Mononuclear cell (primary cell): Measurements from ENCODE around the gene ARHGEF7. TPM values are rescaled to one million over a fixed set of nuclear protein-coding genes. Genes with fewer than 3 reads are reported as not detected.

Source experiments
- H3K27me3 ChIP-seq: 2 replicates; pipeline ENCODE4 v1.6.0; 2011; ENCODE audit warnings: low read length, control low read depth; ENCODE audit not compliant: insufficient read depth
- H3K4me1 ChIP-seq: 2 replicates; pipeline ENCODE4 v1.5.1; 2011; ENCODE audit warnings: mild to moderate bottlenecking, low read length, control low read depth; ENCODE audit not compliant: insufficient read depth
- H3K4me3 ChIP-seq: 2 replicates; pipeline ENCODE4 v1.5.1; 2011; ENCODE audit warnings: mild to moderate bottlenecking, low read length, moderate library complexity
- H3K9me3 ChIP-seq: 2 replicates; pipeline ENCODE4 v1.5.1; 2011; ENCODE audit warnings: low read depth, mild to moderate bottlenecking, control low read depth, low read length
- total RNA-seq: library from RNA; depleted of rRNA; stranded (reverse); fragments of >200 nt; gene quantifications from one replicate; pipeline ENCODE4 v1.2.3, GENCODE V29; 2012

Gene ARHGEF7
- total RNA-seq, 1 donor = 79.5 TPM

GRCh38 chr13:111318386-111318785 lies 203.3 kb downstream of the ARHGEF7 start:
- Histone ChIP-seq H3K27me3 (no peaks in the 10 kb centered on the region), H3K4me3 (no peak overlapping the region), H3K9me3 (no peaks in the 10 kb centered on the region), H3K4me1 (no peaks in the 10 kb centered on the region)

DNA sequence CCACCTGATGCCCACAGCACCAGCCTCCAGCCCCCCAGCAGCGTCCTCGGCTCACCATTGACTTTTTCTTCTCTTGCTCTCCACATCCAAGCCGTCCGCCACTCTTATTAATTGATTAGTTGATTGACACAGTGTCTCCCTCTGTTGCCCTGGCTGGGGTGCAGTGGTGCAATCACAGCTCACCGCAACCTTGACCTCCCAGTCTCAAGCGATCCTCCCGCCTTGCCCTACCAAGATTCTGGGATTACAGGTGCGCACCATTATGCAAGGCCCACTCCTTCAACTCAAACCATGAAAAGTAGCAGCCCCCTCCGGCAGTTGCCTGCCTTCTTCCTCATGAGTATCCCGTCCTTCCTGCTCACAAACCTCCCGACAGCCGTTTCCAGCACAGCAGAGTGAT lies 204.4 kb downstream of the ARHGEF7 start:
- no peaks in the 10 kb centered on the region for H3K9me3 ChIP-seq
- no peaks in the 10 kb centered on the region for H3K27me3 ChIP-seq
- no peaks in the 10 kb centered on the region for H3K4me1 ChIP-seq
- H3K4me3 ChIP-seq = no peak overlapping the region

DNA sequence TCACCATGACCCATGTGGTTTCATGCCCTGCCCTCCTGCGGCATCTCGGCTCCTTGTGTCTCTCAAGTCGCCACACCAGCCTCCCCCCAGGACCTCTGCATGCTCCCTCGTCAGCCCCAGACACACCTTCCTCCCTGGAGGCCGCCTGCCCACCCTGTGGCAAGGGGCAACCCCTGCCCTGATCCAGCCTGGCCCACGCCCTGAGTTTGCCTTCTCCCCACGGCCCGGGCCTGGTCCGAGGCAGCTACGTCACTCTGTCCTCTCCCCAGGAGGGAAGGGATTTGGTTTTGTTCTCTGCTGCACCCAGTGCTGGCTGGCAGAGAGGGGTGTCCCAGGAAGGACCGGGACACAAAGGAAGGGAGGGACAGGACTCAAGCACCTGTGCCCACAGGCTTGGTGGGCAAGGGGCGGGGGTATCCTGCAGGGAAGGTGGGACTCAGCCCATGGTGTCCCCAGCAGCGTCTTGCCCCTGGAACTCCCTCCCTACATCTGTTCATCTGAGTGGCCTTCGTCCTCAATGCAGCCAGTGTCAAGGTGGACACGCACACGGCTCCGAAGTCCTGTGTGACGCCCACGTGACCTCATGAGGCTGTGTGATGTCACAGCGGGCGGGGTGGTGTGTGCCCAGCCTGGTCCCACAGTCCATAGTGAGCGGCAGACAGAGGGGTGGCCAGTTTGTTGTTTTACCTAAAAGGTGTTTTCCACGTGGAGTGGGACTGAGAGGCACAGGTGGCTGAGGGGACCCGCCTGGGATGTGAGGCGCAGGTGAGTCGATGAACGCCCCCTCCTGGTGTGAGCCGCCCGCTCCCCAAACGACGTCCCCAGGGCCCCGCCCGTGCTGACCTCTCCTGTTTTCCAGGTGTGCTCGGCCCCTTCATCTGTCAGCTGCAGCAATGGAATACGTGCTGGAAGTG lies 205.1 kb downstream of the ARHGEF7 start, which contains the start of gene TEX29:
TEX29 (plus strand) TSS at position 645 of the 914 bp plus-strand sequence; CDS start at position 894, 249 bp downstream.
- no peaks in the 10 kb centered on the region for H3K9me3 ChIP-seq
- no peaks in the 10 kb centered on the region for H3K27me3 ChIP-seq
- H3K4me3 ChIP-seq = no peak within 1 kb of the TSS
- no peaks in the 10 kb centered on the region for H3K4me1 ChIP-seq

DNA sequence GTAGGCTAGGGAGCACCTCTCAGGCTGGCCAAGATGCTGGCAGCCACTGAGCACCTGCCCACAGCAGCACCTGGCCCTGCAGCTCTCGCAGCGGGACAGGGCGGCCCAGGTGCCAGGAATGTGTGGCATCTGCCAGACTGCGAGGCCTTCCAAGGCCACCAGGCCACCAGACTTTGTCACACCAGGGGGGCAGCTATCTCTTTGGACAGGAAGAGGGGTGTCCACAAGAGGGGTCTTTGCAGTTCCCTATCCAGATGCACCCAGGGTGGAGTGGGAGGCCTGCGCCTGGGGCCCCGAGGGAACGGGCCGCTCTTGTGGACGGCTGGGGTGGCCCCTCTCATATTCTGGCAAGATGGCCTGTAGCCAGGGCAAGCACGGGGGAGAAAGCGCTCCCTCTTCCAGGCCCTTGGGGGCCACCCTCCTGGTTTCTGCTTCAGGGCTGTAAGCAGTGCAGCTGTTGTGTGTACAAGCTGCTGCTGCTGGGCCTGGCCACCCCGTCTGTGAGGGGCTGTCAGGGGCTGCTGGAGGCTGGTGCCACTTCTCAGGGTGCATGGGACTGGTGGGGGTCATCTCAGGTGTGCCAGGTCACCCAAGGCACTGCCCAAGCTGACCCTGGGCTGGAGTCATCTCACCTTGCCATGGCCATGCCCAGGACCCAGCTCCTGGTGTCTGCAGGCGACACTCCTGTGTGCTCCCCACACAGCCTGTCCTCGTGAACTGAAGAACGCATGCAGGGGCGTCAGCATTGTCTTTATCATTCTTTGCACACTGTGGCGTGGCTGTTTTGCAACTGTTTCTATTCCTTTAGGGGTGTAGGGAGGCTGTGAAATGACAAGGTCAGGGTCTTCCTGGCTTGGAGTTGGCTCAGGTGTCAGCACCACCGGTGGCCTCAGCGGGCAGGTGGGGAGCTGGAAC lies 207.1 kb downstream of the ARHGEF7 start:
- H3K4me1 ChIP-seq = no peaks in the 10 kb centered on the region
- H3K27me3 ChIP-seq = no peaks in the 10 kb centered on the region
- no peak overlapping the region for H3K4me3 ChIP-seq
- no peaks in the 10 kb centered on the region for H3K9me3 ChIP-seq

DNA sequence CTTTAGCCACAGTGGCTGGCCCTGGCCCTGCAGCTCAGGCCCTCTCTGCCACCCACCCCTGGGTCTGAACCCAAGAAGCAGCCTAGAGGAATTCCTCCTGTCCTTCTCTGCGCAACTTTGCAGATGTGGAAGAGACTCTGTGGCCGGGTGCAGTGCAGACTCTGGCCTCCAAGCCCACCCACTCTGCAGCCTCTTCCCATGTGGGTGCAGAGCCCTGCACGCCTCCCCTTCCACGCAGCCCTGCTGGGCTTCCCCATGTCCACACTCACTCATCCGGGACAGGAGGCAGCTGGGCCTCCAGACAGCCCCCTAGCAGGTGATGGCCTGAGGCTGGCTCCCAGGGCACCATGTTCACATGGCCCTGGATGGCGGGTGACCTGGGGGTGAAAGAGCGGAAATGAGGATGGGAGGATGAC lies 207.8 kb downstream of the ARHGEF7 start:
- Histone ChIP-seq H3K4me1 (no peaks in the 10 kb centered on the region), H3K27me3 (no peaks in the 10 kb centered on the region), H3K4me3 (no peak overlapping the region), H3K9me3 (no peaks in the 10 kb centered on the region)

GRCh38 chr13:111323549-111323948 lies 208.4 kb downstream of the ARHGEF7 start:
- no peaks in the 10 kb centered on the region for H3K4me1 ChIP-seq
- H3K9me3 ChIP-seq = no peaks in the 10 kb centered on the region
- H3K4me3 ChIP-seq = no peak overlapping the region
- H3K27me3 ChIP-seq = no peaks in the 10 kb centered on the region

DNA sequence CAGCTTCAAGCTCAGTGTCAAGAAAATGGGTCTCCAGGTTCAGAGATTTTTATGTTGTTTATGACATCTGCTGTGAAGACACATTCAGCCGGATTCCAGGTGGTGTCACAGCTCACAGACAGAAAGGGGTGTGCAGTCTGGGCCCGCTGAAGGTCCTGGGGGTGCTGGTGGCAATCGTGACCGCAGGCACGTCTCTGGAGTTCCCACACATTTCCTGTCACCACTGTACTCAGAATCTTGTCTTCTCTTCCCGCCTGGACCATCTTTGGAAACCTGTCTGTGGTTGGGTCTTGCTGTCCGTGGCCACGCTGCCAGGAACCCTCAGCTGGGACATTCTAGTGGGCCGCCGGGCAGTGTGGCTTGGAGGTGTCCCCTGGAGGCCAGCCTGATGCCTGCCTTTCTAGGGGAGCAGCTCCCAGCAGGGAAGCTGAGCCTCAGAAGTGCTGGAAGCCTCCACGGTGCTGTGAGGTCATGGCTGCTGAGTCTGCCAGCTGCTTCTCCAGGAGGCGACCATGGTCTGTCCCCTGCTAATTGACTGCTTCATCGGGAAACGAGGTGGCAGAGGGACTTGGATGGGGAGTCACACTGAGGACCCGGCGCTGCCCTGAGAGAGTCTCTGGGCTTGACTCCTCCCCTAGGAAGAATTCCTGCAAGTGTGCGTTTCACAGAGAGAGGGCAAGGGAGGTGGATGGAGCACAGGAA lies 209.0 kb downstream of the ARHGEF7 start:
- H3K4me1 ChIP-seq = no peaks in the 10 kb centered on the region

GRCh38 chr13:111324736-111325135 lies 209.6 kb downstream of the ARHGEF7 start:
- Histone ChIP-seq H3K4me1 (no peaks in the 10 kb centered on the region), H3K4me3 (no peak overlapping the region), H3K27me3 (no peaks in the 10 kb centered on the region), H3K9me3 (no peaks in the 10 kb centered on the region)

More for the DNA sequence above, 209.0 kb downstream of the ARHGEF7 start:
- Histone ChIP-seq H3K27me3 (no peaks in the 10 kb centered on the region), H3K9me3 (no peaks in the 10 kb centered on the region), H3K4me3 (no peak overlapping the region)

GRCh38 chr13:111325146-111325890 lies 210.2 kb downstream of the ARHGEF7 start:
- no peak overlapping the region for H3K4me3 ChIP-seq
- H3K9me3 ChIP-seq = no peaks in the 10 kb centered on the region
- no peaks in the 10 kb centered on the region for H3K4me1 ChIP-seq
- no peaks in the 10 kb centered on the region for H3K27me3 ChIP-seq

DNA sequence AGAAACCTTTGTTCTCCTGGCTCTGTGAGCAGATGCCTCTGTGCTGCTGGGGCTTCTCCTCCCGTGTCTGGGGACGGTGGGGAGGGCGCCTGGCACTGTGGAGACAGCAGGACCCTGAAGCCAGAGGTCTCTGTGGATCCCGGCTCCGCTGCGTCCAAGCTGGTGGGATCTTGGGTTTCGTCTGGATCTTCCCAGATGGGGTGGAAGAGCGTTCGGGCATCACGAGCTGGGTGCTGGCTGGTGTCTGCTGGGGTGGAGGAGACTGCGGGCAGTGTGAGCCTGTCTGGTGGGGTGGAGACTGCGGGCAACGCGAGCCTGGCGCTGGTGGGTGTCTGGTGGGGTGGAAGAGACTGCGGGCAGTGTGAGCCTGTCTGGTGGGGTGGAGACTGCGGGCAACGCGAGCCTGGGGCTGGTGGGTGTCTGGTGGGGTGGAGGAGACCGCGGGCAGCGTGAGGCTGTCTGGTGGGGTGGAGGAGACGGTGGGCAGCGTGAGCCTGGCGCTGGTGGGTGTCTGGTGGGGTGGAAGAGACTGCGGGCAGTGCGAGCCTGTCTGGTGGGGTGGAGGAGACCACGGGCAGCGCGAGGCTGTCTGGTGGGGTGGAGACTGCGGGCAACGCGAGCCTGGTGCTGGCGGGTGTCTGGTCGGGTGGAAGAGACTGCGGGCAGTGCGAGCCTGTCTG lies 211.0 kb downstream of the ARHGEF7 start:
- Histone ChIP-seq H3K4me1 (no peaks in the 10 kb centered on the region), H3K4me3 (no peak overlapping the region), H3K9me3 (no peaks in the 10 kb centered on the region), H3K27me3 (no peaks in the 10 kb centered on the region)

- H3K27me3 ChIP-seq = no peaks in the 10 kb centered on the region
- H3K4me3 ChIP-seq = no peak overlapping the region
- no peaks in the 10 kb centered on the region for H3K4me1 ChIP-seq
- no peaks in the 10 kb centered on the region for H3K9me3 ChIP-seq
Measured at GRCh38 chr13:111326621-111326965, 211.5 kb downstream of the ARHGEF7 start.

DNA sequence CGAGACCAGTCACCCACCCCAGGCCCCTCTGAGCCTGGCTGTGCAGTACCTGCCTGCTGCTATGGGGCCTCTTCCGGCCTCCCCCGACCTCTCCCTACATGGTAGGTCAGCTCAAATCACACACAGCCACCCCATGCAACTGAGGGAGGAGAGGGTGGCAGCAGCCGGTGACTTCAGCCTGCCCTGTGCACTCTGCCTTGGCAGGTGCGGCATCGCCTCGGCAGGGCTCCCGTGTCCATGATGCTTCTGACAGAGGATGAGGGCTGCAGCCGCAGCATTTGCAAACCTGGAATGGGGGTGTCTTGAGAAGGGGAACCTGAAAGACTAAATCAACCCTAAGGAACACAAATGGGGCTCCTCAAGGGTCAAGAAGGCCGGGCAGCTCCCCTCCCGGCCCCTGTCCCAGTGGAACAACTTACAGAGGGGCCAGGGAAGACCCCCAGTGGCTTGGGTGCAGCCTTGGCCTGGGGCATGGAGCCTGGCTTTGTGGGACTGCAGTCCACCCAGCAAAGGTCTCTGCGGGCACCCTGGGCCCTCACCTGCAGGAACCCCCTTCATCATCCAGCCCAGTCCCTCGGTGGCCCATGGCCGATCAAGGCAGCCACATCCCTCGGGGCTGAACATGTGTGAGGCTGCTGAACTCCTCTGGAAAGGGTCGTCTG lies 212.0 kb downstream of the ARHGEF7 start:
- H3K27me3 ChIP-seq = no peaks in the 10 kb centered on the region
- no peaks in the 10 kb centered on the region for H3K4me1 ChIP-seq
- no peaks in the 10 kb centered on the region for H3K9me3 ChIP-seq
- H3K4me3 ChIP-seq = no peak overlapping the region

DNA sequence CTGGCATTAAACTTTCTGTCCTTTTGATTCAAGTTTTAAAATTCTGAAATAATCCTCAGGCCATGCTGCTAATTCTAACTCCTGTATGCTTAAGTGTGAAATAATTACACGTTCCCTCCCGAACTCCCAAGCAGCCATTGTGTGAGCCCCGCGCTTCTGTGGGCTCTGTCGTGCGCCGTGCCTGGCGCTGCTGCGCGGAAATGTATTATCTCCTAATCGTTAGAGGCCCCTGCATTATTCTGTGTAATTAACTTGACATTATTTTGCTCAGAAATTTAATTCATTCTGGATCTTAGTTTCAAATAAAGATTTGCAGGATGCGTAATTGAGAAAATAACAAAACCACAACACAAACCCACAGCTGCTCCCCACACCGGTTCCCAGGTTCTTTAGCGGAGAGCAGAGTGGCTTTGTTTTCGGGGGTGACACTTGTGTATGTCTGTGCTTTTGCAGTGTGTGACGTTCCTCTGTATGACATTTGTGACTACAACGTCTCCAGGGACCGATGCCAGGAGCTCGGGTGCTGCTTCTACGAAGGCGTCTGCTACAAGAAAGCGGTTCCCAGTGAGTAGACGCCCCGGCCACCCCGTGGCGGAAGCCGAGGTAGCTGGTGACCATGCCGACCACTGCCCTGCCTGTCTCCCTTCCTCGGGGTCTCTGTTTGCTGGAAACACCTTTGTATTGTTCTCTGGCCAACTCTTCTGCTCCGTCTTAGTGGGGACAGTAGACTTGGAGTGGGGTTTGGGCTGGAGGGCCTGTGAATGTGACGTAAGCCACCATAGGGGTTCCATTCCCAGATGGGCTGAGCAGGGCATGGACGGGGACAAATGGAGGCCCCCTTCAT lies 212.8 kb downstream of the ARHGEF7 start:
- Histone ChIP-seq H3K9me3 (no peaks in the 10 kb centered on the region), H3K27me3 (no peaks in the 10 kb centered on the region), H3K4me3 (no peak overlapping the region), H3K4me1 (no peaks in the 10 kb centered on the region)
